Measurements from ENCODE around the gene TMEM18.

TMEM18 gene

GRCh38 chr2:633371-633770 is 43.8 kb downstream of the TMEM18 start:
- DNase-seq, result no peak

GRCh38 chr2:632471-632870 is 44.7 kb downstream of the TMEM18 start:
- DNase-seq, result no peak

GRCh38 chr2:631741-632140 is 45.5 kb downstream of the TMEM18 start:
- DNase-seq, result no peak

GRCh38 chr2:630451-631320 is 46.5 kb downstream of the TMEM18 start:
- no peak for DNase-seq

- DNase-seq, result no peak
These were observed 47.2 kb downstream of the TMEM18 start for GRCh38 chr2:629961-630360.

GRCh38 chr2:628651-629050 is 48.6 kb downstream of the TMEM18 start:
- no peak for DNase-seq

GRCh38 chr2:627926-628560 is 49.2 kb downstream of the TMEM18 start:
- DNase-seq, result no peak

GRCh38 chr2:627340-627709 is 49.9 kb downstream of the TMEM18 start:
- no peak for DNase-seq

GRCh38 chr2:626491-627339 is 50.5 kb downstream of the TMEM18 start:
- DNase-seq, result no peak

- DNase-seq, result no peak
These were observed 51.5 kb downstream of the TMEM18 start for GRCh38 chr2:625415-626333.

GRCh38 chr2:624551-625347 is 52.5 kb downstream of the TMEM18 start:
- no peak for DNase-seq

GRCh38 chr2:624096-624495 is 53.1 kb downstream of the TMEM18 start:
- DNase-seq, result no peak

GRCh38 chr2:623130-623922 is 53.9 kb downstream of the TMEM18 start:
- no peak for DNase-seq

- no peak for DNase-seq
These were observed 54.8 kb downstream of the TMEM18 start for GRCh38 chr2:622357-622756.

GRCh38 chr2:621303-622099 is 55.7 kb downstream of the TMEM18 start:
- no peak for DNase-seq

GRCh38 chr2:620471-621302 is 56.5 kb downstream of the TMEM18 start:
- DNase-seq, result no peak

GRCh38 chr2:620004-620403 is 57.2 kb downstream of the TMEM18 start:
- no peak for DNase-seq

GRCh38 chr2:618422-618990 is 58.7 kb downstream of the TMEM18 start:
- no peak for DNase-seq

GRCh38 chr2:618005-618404 is 59.2 kb downstream of the TMEM18 start:
- no peak for DNase-seq
